Measurements from ENCODE around the gene CYP11A1.
"Not testable (repeated sequence)": the region's sequence is repeated elsewhere in the genome, so short reads cannot be mapped to it uniquely, and the experiment has no call there.

The CYP11A1 gene

GRCh38 chr15:74356050-74356449 is 11.4 kb downstream of the CYP11A1 start:
- not testable (repeated sequence) for H3K27ac ChIP-seq (ENCODE audit: low read depth, low read length); H3K9me3 ChIP-seq (ENCODE audit: insufficient read depth, low read depth, low read length); H2BK12ac ChIP-seq (ENCODE audit: low read length); H2AFZ ChIP-seq (ENCODE audit: insufficient read depth, low read length, poor library complexity); H3K23ac ChIP-seq (ENCODE audit: low read length); H2BK120ac ChIP-seq (ENCODE audit: insufficient read depth, low read length, poor library complexity); H3K27me3 ChIP-seq (ENCODE audit: insufficient read depth, low read length); H3K4me2 ChIP-seq (ENCODE audit: low read length); H3K36me3 ChIP-seq (ENCODE audit: control insufficient read depth in 1 of 2, insufficient read depth in 2 of 2, low read length in 2 of 2); H3K4me3 ChIP-seq (ENCODE audit: low read depth, low read length); H3K79me1 ChIP-seq (ENCODE audit: low read length); H4K12ac ChIP-seq (ENCODE audit: low read depth, low read length); H3K9ac ChIP-seq (ENCODE audit: low read length); H3K18ac ChIP-seq (ENCODE audit: low read length); H2BK5ac ChIP-seq (ENCODE audit: low read depth, low read length, poor library complexity); DNase-seq; H3K14ac ChIP-seq (ENCODE audit: low read length); H3K4ac ChIP-seq (ENCODE audit: low read depth, low read length); H2AK5ac ChIP-seq (ENCODE audit: low read length); H3K79me2 ChIP-seq (ENCODE audit: control insufficient read depth, insufficient read depth, low read length, poor library complexity); H3K4me1 ChIP-seq (ENCODE audit: control insufficient read depth in 1 of 2, insufficient read depth in 2 of 2, low read length in 2 of 2)
- peak overlapping the region; percentile 50 for H4K8ac ChIP-seq (ENCODE audit: low read depth, low read length)
- WGBS (ENCODE audit: extremely low coverage, insufficient coverage, insufficient read length): no CpG with 5 or more reads among the region's 6 CpGs
- H4K91ac ChIP-seq (ENCODE audit: low read depth, low read length): peak overlapping the region; percentile 43

- not testable (repeated sequence) for H2AK5ac ChIP-seq (ENCODE audit: low read length); H3K9ac ChIP-seq (ENCODE audit: low read length); H3K4me2 ChIP-seq (ENCODE audit: low read length); H3K4ac ChIP-seq (ENCODE audit: low read depth, low read length); H4K91ac ChIP-seq (ENCODE audit: low read depth, low read length); H2BK12ac ChIP-seq (ENCODE audit: low read length); DNase-seq; H3K27me3 ChIP-seq (ENCODE audit: insufficient read depth, low read length); H3K36me3 ChIP-seq (ENCODE audit: control insufficient read depth in 1 of 2, insufficient read depth in 2 of 2, low read length in 2 of 2); H3K9me3 ChIP-seq (ENCODE audit: insufficient read depth, low read depth, low read length); H3K79me1 ChIP-seq (ENCODE audit: low read length); H3K4me3 ChIP-seq (ENCODE audit: low read depth, low read length); H2BK5ac ChIP-seq (ENCODE audit: low read depth, low read length, poor library complexity); H3K79me2 ChIP-seq (ENCODE audit: control insufficient read depth, insufficient read depth, low read length, poor library complexity); H2AFZ ChIP-seq (ENCODE audit: insufficient read depth, low read length, poor library complexity); H2BK120ac ChIP-seq (ENCODE audit: insufficient read depth, low read length, poor library complexity); H4K8ac ChIP-seq (ENCODE audit: low read depth, low read length); H4K12ac ChIP-seq (ENCODE audit: low read depth, low read length); H3K14ac ChIP-seq (ENCODE audit: low read length); H3K27ac ChIP-seq (ENCODE audit: low read depth, low read length); H3K18ac ChIP-seq (ENCODE audit: low read length); H3K23ac ChIP-seq (ENCODE audit: low read length); H3K4me1 ChIP-seq (ENCODE audit: control insufficient read depth in 1 of 2, insufficient read depth in 2 of 2, low read length in 2 of 2)
- no CpG with 5 or more reads among the region's 2 CpGs for WGBS (ENCODE audit: extremely low coverage, insufficient coverage, insufficient read length)
Observed at GRCh38 chr15:74353992-74354391, 13.5 kb downstream of the CYP11A1 start.

- Histone ChIP-seq H3K79me1 (ENCODE audit: low read length) (peaks cover 1% of the 10 kb centered on the region), H3K4me3 (ENCODE audit: low read depth, low read length) (no peak overlapping the region), H3K14ac (ENCODE audit: low read length) (no peak overlapping the region), H2BK5ac (ENCODE audit: low read depth, low read length, poor library complexity) (no peak overlapping the region), H4K91ac (ENCODE audit: low read depth, low read length) (no peak overlapping the region), H3K9me3 (ENCODE audit: insufficient read depth, low read depth, low read length) (no peaks in the 10 kb centered on the region), H3K4ac (ENCODE audit: low read depth, low read length) (no peak overlapping the region), H3K9ac (ENCODE audit: low read length) (no peak overlapping the region), H2BK120ac (ENCODE audit: insufficient read depth, low read length, poor library complexity) (no peak overlapping the region), H3K4me1 (ENCODE audit: control insufficient read depth in 1 of 2, insufficient read depth in 2 of 2, low read length in 2 of 2) (peaks cover 0 to 3% of the 10 kb centered on the region in 2 experiments), H2BK12ac (ENCODE audit: low read length) (no peak overlapping the region), H3K79me2 (ENCODE audit: control insufficient read depth, insufficient read depth, low read length, poor library complexity) (no peaks in the 10 kb centered on the region), H3K4me2 (ENCODE audit: low read length) (no peak overlapping the region), H2AK5ac (ENCODE audit: low read length) (no peak overlapping the region), H3K27ac (ENCODE audit: low read depth, low read length) (no peak overlapping the region), H3K18ac (ENCODE audit: low read length) (no peak overlapping the region), H4K8ac (ENCODE audit: low read depth, low read length) (no peak overlapping the region), H2AFZ (ENCODE audit: insufficient read depth, low read length, poor library complexity) (no peak overlapping the region), H3K23ac (ENCODE audit: low read length) (no peak overlapping the region), H4K12ac (ENCODE audit: low read depth, low read length) (no peak overlapping the region), H3K36me3 (ENCODE audit: control insufficient read depth in 1 of 2, insufficient read depth in 2 of 2, low read length in 2 of 2) (peaks cover 0 to 2% of the 10 kb centered on the region in 2 experiments), H3K27me3 (ENCODE audit: insufficient read depth, low read length) (no peaks in the 10 kb centered on the region)
- no peak for DNase-seq
- no CpG with 5 or more reads among the region's 3 CpGs for WGBS (ENCODE audit: extremely low coverage, insufficient coverage, insufficient read length)
Observed at GRCh38 chr15:74352393-74352910, 15.0 kb downstream of the CYP11A1 start.

DNA sequence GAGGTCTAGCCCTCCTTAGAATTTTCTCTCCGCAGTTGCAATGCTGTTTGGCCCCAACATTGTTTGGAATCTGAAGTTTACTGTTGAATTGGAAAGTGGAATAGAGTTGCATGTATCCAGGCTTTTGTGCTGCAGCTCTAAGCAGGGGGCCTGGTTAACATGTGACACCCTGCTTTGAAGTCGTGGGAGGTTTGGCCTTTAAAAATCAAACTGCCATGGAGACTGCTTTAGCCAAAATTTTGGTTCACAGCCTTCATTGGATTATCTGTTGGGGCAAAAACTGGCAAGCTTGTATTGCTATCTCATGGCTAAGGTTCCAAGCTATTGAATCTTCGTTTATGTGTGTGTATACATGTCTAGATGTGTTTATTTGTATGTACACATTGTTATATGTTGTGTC is 15.8 kb downstream of the CYP11A1 start:
- no peak overlapping the region for H3K14ac ChIP-seq (ENCODE audit: low read length)
- H3K18ac ChIP-seq (ENCODE audit: low read length): no peak overlapping the region
- H4K12ac ChIP-seq (ENCODE audit: low read depth, low read length): no peak overlapping the region
- H3K4me1 ChIP-seq (ENCODE audit: control insufficient read depth in 1 of 2, insufficient read depth in 2 of 2, low read length in 2 of 2): peaks cover 0 to 3% of the 10 kb centered on the region in 2 experiments
- H3K4me3 ChIP-seq (ENCODE audit: low read depth, low read length): no peak overlapping the region
- H3K9ac ChIP-seq (ENCODE audit: low read length): no peak overlapping the region
- H3K27ac ChIP-seq (ENCODE audit: low read depth, low read length): no peak overlapping the region
- H4K8ac ChIP-seq (ENCODE audit: low read depth, low read length): no peak overlapping the region
- H3K23ac ChIP-seq (ENCODE audit: low read length): no peak overlapping the region
- no CpG with 5 or more reads among the region's 3 CpGs for WGBS (ENCODE audit: extremely low coverage, insufficient coverage, insufficient read length)
- no peaks in the 10 kb centered on the region for H3K27me3 ChIP-seq (ENCODE audit: insufficient read depth, low read length)
- H4K91ac ChIP-seq (ENCODE audit: low read depth, low read length): no peak overlapping the region
- no peak overlapping the region for H2BK12ac ChIP-seq (ENCODE audit: low read length)
- no peak for DNase-seq
- H3K4me2 ChIP-seq (ENCODE audit: low read length): no peak overlapping the region
- no peak overlapping the region for H3K4ac ChIP-seq (ENCODE audit: low read depth, low read length)
- H2BK5ac ChIP-seq (ENCODE audit: low read depth, low read length, poor library complexity): no peak overlapping the region
- no peak overlapping the region for H2AK5ac ChIP-seq (ENCODE audit: low read length)
- H3K79me2 ChIP-seq (ENCODE audit: control insufficient read depth, insufficient read depth, low read length, poor library complexity): no peaks in the 10 kb centered on the region
- H3K36me3 ChIP-seq (ENCODE audit: control insufficient read depth in 1 of 2, insufficient read depth in 2 of 2, low read length in 2 of 2): peaks cover 0 to 2% of the 10 kb centered on the region in 2 experiments
- H3K79me1 ChIP-seq (ENCODE audit: low read length): peaks cover 1% of the 10 kb centered on the region
- H3K9me3 ChIP-seq (ENCODE audit: insufficient read depth, low read depth, low read length): no peaks in the 10 kb centered on the region
- H2AFZ ChIP-seq (ENCODE audit: insufficient read depth, low read length, poor library complexity): no peak overlapping the region
- no peak overlapping the region for H2BK120ac ChIP-seq (ENCODE audit: insufficient read depth, low read length, poor library complexity)

Data from trophoblast cell (in vitro differentiated cells and primary cell).